Stimulated activated CD4-positive, alpha-beta T cell treated with anti-CD3 and anti-CD28 coated beads, Interleukin-15, amount 100 ng/mL, for 1 hour (primary cell): Measurements from ENCODE around the gene FNDC3B.
"Not testable (repeated sequence)": the region's sequence is repeated elsewhere in the genome, so short reads cannot be mapped to it uniquely, and the experiment has no call there.

ENCODE experiments used
- DNase-seq, 2 donors: peaks; one replicate each; pipeline ENCODE4 v3.0.0-alpha.2; 2020; ENCODE audit warnings: low read depth in 1 of 2, low spot score in 1 of 2

The FNDC3B gene

DNA sequence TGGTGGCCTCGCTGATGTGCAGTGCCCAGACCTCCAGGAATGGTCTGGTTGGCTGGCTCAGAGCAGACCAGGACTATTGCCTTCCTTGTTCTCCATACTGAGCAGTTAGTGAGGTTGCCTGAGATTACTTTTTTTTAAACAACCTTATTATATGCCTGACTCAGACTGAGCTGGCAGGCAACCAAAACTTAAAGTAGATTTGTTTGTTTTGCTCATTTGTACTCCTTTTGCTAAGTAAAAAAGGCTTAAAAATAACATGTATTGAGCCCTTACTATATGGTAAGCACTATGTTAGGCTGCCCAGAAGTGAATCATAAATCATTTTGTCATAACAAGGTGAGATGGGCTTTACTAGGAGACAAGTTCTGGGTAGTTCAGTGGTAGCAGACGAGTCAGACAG is 316.5 kb downstream of the FNDC3B start:
- DNase-seq = no peak

GRCh38 chr3:172356427-172356826 is 317.0 kb downstream of the FNDC3B start:
- no peak for DNase-seq

DNA sequence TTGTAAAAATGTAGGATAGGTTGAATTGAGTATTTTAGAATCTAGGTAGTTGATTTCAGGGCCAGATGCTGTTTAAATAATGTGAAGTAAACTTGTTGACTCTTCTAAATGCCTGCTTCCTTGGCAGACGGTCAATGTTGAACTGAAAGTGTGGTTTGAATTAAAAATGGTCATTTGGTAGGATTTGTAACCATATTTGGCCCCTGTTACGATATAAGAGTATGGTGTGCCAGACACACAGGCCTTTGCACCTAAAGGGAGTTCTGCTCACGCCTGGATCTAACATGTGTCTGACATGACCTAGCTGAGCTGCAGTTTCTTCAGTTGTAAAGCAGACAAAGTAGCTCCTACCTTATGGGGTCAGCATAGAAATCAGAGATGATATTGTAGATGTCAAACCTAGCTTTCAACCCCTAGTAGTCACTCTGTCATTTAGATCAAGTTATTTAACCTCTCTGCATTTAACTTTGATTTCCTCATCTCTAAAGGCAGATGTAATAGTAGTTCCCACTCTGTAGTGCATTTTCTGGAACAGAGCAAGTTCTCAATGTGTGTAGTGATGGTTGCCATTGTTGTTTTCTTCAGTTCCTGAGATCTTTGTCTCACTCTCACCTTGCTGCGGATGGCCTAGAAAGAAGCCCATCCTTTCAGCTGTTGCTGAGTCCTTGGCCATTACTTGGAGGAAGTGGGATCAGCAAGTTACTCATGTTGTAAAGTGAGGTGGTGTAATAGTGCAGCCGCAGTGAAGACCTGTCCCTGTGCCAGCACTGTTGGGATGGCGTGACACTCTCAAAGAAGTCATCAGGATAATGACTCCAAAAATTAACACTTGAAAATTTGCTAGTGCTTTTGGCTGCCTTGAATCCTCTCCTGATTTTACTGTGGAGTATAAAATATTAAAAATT is 318.7 kb downstream of the FNDC3B start:
- no peak for DNase-seq

DNA sequence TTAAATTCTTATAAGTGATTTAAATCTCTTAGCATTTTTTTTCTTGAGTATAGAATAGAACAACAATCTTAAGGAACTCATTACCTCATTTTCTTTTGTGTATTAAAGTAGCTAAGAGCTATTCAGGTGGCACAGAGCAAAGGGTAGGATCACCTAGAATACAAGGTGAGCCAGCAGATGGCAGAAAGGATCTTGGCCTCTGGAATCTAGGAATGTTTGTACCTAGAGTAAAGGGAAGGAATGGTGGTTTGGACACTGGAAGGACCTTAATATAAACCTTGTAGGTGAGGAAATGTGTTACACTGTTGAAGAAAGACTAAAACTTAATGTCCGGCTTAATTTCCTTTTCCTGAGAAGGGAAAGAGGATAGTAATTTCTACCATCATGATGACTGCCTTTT is 319.9 kb downstream of the FNDC3B start:
- no peak for DNase-seq

- no peak for DNase-seq
These were observed 320.6 kb downstream of the FNDC3B start for GRCh38 chr3:172359996-172360395.

GRCh38 chr3:172362583-172362982 is 323.2 kb downstream of the FNDC3B start:
- DNase-seq = no peak

- no peak for DNase-seq
These were observed 325.1 kb downstream of the FNDC3B start for GRCh38 chr3:172364374-172365027.

DNA sequence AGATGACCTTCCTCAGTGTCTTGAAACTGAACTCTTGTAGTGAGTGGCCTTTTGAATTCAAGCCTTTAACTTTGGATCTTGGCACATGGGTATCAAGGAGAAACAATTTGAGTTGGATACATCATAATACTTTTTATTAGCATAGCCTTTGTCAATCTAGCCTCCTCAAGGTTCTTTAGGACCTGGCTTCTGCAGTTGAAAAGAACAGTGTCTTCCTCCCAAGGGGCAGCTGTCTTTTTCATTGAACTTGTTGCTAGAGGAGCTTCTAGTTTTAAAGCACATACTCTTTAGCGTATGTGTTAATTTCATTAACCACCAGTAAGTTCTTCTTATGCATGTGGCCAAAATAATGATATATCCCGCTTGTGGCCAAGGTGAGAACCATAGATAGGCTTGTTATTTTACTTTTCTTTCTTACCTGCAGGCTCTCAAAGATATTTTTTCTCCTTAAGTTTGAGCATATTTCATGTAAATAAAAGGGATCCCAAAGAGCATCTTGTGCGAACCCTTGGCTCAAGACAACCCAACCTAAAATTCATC is 325.7 kb downstream of the FNDC3B start:
- DNase-seq = no peak

DNA sequence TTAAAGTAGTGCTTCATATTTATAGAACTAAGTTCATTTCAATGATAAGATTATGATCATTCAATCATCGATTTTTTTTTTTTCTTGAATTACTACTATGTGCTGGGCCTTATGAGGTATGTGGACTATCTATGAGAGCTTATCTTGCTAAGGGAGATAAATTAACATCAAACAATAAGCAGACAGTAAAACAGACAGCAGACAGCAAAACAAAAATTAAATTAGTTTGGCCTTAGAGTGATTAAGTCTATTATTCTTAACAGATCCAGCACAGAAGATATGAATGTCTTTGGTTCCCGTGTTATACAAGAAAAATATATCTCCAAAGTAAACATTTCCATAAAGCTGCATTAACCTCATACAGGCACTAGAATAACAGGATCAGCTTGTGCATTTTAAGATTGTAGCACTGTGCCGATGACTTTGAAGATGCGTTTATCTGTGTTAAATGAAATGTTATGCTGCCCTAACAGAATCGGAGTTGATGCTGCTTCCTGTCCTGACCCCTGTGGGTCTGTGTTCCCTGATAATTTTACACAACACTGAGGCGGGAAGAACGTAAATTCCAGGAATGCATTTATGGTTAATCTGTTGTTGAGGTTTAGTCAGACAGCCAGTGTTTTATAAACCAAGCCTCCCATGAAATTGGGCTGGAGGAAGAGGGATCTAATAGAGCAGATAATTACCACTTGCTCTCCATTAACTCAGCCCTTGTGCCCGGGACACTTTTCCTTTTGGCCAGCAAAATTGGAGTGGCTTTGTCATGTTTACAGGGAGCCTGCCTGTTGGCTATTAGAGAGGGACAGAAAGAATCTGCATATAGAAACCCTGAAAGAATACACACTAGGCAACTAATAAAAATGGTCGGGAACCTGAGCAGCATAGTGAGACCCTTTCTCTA is 328.1 kb downstream of the FNDC3B start:
- DNase-seq = no peak

DNA sequence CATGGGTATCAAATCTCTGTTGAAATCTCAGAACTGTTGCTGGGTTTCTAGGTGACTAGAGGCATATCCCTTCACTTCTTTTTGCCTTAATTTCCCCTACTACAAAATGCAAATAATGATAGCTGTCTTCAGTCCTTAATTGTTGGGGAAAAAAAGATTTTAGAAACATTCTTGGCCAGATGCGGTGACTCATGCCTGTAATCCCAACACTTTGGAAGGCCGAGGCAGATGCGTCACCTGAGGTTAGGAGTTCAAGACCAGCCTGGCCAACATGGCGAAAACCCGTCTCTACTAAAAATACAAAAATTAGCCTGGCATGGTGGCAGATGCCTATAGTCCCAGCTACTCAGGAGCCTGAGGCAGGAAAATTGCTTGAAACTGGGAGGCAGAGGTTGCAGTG is 329.2 kb downstream of the FNDC3B start:
- DNase-seq = not testable (repeated sequence)

DNA sequence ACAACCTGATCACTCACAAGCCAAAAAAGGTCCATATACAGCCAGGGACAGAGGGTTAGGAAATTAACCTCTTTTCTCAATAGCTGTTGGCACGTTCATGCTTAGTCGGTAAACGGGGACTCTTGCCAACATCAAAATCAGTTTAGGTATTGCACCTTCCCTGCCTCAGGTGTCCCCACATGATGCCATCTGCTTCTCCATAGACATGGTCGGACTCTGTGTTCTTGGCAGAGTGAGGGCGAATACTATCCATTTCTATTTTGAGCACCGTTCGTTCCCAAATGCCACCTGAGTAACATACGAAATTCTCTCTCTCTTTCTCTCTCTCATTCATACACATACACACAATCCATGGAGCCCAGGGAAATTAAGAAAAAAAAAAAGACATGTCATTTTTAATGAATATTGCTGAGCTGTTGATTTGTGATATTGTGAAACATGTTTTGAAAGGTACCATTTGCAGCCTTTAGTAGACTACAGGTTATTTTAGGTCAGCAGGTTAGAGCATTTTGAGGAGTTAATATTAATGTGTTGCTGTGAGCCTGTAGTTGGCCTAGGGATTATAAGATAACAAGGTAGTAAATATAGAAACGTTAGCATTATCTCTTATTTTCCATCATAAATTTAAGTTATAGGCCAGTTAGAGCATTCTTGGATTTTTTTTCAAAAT is 330.3 kb downstream of the FNDC3B start:
- no peak for DNase-seq

DNA sequence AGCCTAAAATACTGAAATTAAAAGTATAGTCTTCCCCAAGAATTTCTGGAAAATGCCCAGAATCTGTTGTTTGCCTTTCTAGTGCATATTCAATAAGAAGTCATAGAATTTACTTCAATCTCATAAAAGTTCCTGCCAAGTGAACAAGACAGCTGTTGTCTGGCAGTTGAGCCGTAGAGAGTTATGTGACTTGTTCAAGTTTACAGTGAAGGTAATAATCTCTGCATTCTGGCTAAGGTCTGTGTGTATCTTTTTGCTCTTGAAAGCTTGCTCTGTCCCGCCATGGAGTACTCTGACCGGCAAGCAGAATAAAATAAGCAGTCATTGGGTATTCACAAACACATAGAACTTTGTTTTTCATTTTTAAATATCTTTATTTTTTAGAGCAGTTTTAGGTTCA is 331.0 kb downstream of the FNDC3B start:
- no peak for DNase-seq

DNA sequence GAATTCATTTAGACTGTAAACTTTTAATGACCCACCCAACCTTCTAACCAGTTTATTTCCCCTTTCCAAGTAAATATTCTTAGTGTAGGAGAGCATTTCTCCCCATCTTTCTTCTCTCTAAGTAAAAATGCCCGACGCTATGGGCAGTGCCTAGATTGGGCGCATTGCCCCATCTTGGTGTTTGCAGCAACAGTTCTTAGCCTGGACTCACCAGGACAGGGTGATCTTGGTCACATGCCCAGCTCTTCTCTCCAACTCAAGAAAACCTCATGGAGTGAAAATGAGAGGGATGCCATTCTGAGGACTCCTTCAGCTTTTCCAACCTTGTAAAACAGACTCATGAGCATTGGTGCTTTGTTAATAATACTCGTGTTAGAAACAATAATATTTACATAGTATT is 332.2 kb downstream of the FNDC3B start:
- DNase-seq = no peak

DNA sequence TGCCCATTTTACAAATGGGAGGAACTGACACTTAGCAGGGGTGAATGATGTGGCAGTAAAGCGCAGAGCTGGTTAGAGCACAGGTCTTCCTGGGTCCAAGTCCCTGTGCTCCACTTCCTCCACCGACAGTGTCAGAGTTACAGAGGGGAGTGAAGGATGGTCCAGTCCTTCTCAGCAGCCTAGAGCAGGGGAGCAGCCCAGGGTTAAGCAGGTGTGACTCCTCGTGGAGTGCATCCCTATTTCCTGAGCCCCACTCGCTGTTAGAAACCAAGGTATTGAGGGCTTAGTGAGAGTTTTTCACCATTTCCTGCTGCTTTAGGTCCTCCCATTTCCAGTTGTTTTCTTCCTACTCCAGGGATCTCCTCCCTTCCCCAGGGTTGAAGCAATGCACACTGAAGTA is 333.5 kb downstream of the FNDC3B start:
- no peak for DNase-seq

DNA sequence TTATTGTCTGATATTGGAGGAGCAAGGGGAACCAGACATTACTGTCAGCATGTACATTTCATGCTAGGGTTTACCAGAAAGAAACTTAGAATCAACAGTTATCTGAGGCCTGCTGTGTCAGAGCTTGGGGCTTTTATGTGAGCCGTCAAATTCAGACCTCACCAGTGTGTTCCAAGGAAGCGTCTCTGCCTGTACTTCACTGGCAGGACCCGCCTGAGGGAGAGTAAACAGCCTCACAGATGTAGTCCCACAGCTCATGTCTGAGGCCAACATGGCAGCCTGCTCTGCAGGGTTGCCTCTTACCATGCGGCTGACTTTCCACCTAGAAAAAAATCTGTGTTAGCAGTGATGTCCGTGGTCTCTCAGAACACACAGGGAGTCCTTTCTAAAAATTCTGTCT is 334.5 kb downstream of the FNDC3B start:
- DNase-seq = no peak

GRCh38 chr3:172375206-172375850 is 335.9 kb downstream of the FNDC3B start:
- no peak for DNase-seq

DNA sequence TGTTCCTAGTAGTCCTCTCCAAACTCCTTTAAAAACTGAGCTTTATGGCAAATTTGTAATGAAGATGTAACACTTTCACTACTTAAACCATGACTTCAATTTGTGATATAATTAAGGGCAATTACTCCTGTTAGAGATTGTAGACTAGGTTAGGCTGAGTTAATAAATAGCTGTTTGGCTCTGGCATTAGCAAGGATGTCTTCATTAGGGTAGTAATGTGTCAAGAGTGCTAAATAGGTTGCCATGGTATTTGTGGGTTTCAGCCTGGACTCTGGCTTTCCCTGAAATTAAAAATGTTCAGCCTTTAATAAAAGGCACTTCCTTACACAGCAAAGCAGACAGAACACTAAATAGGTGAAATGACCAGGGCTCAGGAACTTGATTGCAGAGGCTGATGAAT is 337.0 kb downstream of the FNDC3B start:
- no peak for DNase-seq

DNA sequence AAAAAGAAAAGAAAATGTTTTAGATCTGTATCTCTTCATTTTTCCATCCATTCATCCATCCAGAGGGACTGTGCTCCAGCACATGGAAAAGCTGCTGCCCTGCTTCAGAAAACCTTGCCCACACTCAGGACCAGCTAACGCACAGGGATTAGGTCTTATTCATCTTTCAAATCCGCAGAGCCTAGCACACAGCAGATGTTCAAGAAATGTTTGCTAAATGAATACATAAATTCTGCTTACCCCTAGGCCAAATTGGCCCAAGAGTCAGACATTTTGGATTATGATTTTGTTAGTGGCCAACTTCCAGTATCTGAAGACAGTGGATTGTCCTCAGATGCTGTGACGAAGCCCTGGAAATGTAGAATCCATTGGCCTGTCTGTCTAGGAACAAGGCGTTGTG is 337.5 kb downstream of the FNDC3B start:
- DNase-seq = no peak

GRCh38 chr3:172378439-172378838 is 339.1 kb downstream of the FNDC3B start:
- no peak for DNase-seq

GRCh38 chr3:172379372-172379771 is 340.0 kb downstream of the FNDC3B start:
- no peak for DNase-seq
